ENCODE data around the gene KRTAP9-4.
"Not testable (repeated sequence)": the region's sequence is repeated elsewhere in the genome, so short reads cannot be mapped to it uniquely, and the experiment has no call there.

The KRTAP9-4 gene, protein sequence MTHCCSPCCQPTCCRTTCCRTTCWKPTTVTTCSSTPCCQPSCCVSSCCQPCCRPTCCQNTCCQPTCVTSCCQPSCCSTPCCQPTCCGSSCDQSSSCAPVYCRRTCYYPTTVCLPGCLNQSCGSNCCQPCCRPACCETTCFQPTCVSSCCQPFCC

DNA sequence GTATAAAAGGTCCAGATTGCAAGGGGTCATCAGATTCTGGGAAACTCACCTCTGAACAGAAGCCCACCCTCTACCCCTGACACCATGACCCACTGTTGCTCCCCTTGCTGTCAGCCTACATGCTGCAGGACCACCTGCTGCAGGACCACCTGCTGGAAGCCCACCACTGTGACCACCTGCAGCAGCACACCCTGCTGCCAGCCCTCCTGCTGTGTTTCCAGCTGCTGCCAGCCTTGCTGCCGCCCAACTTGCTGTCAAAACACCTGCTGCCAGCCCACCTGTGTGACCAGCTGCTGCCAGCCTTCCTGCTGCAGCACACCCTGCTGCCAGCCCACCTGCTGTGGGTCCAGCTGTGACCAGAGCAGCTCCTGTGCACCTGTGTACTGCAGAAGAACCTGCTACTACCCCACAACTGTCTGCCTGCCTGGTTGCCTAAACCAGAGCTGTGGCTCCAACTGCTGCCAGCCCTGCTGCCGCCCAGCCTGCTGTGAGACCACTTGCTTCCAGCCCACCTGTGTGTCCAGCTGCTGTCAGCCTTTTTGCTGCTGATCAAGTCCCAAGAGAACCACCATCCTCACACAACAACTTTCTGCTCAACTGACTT lies at the start of gene KRTAP9-4:
Gene KRTAP9-4 (plus strand): TSS at position 51 of the 604 bp plus-strand sequence. CDS start 34 bp downstream, at position 85.
- not testable (repeated sequence) for DNase-seq (ENCODE audit: low spot score)

DNA sequence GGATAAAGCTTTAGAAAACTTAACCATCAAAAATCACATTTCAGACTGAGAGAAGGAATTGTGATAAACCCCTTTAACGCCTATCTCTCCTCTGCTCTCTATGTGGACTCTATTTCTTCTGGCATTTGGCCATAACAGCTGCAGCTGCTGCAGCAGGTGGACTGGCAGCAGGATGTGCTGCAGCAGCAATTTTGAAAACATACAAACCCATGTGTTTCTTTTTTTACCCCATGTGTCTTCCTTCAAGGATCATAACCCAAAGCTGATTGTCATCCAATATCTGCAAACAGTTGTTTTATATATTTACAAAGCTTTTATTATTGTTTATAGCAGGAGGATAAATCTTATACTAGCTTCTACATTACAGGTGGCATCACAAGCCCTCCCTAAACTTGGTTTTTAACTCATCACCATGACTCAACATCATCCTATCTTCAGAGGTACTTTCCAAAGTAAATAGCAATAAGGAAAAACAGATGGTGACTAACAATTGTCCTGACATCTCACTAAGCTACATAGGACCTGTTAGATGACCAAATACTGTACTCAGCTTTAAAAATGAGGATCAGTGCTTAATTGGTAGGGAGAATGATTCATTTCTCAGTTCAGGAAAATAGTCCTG lies 37.5 kb upstream of the KRTAP9-4 start:
- no peak for DNase-seq (ENCODE audit: low spot score)

DNA sequence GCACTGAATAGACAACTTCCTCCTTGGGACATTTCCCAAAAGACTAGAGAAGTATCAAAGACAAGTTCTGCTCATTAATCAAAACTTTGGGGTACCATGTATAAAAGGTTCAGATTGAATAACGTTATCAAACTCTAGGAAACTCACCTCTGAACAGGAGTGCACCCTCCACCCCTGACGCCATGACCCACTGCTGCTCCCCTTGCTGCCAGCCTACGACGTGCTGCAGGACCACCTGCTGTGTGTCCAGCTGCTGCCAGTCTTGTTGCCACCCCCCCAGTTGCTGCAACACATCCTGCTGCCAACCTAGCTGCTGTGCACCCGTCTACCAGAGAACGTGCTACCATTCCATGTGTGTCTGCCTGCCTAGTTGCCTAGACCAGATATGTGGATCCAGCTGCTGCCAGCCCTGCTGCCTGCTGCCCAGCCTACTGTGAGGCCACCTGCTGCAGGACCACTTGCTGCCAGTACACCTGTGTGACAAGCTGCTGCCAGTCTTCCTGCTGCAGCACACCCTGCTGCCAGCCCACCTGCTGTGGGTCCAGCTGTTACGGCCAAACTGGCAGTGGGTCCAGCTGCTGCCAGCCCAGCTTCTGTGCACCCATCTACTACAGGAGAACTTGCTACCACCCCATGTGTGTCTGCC lies 36.8 kb upstream of the KRTAP9-4 start:
- no peak for DNase-seq (ENCODE audit: low spot score)

DNA sequence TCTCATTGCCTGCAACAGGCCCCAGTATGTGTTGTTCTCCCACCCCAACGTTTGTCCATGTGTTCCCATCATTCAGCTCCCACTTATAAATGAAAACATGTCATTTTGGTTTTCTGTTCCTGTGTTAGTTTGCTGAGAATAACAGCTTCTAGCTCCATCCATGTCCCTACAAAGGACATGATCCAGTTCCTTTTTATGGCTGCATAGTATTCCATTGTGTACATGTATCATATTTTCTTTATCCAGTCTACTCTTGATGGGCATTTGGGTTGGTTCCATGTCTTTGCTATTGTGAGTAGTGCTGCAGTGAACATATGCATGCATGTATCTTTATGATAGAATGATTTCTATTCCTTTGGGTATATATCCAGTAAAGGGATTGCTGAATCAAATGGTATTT lies 33.8 kb upstream of the KRTAP9-4 start:
- no peak for DNase-seq (ENCODE audit: low spot score)

DNA sequence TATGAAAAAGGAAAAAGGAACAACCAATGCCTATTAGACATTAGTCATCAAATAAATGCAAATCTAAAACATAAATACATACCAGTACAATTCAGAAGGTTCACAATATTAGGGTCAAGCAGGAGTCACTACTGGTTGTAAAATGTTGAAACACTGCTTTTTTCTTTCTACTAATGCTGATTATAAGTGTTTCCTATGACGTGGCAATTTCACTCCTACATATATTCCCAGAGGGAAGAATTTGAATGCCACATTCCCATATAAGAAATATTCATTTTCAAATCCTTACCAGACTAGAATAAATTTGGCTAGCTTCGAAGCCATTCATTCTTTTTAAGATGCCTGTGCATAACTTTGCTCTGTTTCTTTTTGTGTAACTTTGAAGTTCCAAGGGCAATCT lies 25.7 kb upstream of the KRTAP9-4 start:
- DNase-seq (ENCODE audit: low spot score), result no peak

DNA sequence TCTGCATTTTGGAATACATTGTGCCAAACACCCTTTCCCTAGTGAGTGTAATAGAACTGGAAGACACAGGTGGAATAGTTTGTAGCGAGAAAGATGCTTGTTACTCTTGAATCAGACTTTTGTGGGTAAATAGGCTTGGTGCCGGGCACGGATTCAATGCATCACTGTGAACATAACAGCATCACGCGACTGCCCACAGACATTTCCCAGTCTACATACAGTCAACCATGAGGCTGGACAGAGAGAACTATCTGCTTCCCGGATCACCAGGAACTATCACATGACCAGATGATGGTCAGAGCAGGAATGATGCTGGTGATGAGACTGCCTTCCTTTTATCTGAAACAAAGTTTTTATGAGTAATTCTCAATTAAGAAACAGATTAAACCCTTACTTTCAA lies 23.4 kb upstream of the KRTAP9-4 start:
- no peak for DNase-seq (ENCODE audit: low spot score)

DNA sequence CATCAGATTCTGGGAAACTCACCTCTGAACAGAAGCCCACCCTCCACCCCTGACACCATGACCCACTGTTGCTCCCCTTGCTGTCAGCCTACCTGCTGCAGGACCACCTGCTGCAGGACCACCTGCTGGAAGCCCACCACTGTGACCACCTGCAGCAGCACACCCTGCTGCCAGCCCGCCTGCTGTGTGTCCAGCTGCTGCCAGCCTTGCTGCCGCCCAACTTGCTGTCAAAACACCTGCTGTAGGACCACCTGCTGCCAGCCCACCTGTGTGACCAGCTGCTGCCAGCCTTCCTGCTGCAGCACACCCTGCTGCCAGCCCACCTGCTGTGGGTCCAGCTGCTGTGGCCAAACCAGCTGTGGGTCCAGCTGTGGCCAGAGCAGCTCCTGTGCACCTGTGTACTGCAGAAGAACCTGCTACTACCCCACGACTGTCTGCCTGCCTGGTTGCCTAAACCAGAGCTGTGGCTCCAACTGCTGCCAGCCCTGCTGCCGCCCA lies 22.8 kb upstream of the KRTAP9-4 start, which contains the start of gene KRTAP9-2:
Gene KRTAP9-2 (plus strand): TSS at position 51 of the 498 bp plus-strand sequence. CDS start 7 bp downstream, at position 58.
- DNase-seq (ENCODE audit: low spot score), result not testable (repeated sequence)

DNA sequence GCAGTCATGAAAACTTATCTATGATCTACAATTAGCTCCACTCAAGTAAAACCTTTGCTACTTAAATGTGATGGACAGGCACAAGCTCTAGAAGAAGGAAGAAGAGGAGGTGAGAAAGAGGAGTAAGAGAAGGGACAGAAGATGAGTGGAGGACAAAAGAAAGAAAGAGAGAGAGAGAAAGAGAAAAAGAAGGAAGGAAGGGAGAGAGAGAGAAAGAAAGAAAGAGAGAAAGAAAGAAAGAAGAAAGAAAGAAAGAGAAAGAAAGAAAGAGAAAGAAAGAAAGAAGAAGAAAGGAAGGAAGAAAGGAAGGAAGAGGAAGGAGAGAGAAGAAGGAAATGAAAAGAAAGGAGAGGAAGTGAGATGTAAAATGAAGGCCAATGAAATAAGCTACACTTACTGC lies 19.4 kb upstream of the KRTAP9-4 start:
- no peak for DNase-seq (ENCODE audit: low spot score)

DNA sequence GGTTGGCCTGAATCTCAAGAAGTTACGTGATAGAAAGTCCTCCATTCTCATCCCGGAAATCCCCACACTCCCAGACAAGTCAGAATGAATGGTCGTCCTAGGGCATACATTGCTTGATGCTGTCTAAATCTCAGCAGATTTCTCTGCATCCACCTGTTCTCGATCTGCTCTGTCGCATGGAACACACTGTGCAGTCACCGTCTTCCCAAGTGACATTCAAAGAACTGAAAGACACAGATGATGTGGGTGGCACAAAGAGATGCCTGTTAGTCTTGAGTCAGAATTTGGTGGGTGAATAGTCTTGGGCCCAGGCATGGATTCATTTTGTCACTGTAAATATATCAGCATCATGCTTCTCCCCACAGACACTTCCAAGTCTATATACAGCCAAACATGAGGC lies 17.8 kb upstream of the KRTAP9-4 start:
- DNase-seq (ENCODE audit: low spot score), result no peak

DNA sequence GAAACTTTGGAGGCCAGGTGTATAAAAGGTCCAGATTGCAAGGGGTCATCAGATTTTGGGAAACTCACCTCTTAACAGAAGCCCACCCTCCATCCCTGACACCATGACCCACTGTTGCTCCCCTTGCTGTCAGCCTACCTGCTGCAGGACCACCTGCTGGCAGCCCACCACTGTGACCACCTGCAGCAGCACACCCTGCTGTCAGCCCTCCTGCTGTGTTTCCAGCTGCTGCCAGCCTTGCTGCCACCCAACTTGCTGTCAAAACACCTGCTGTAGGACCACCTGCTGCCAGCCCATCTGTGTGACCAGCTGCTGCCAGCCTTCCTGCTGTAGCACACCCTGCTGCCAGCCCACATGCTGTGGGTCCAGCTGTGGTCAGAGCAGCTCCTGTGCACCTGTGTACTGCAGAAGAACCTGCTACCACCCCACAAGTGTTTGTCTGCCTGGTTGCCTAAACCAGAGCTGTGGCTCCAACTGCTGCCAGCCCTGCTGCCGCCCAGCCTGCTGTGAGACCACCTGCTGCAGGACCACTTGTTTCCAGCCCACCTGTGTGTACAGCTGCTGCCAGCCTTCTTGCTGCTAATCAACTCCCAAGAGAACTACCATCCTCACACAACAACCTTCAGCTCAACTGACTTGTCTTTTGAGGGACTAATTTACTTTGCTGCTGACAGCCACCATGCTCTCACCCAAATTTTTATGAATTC lies 16.9 kb upstream of the KRTAP9-4 start, which contains the start of gene KRTAP9-3:
Gene KRTAP9-3 (plus strand): TSS at position 51 of the 707 bp plus-strand sequence. CDS start 53 bp downstream, at position 104.
- DNase-seq (ENCODE audit: low spot score), result not testable (repeated sequence)

DNA sequence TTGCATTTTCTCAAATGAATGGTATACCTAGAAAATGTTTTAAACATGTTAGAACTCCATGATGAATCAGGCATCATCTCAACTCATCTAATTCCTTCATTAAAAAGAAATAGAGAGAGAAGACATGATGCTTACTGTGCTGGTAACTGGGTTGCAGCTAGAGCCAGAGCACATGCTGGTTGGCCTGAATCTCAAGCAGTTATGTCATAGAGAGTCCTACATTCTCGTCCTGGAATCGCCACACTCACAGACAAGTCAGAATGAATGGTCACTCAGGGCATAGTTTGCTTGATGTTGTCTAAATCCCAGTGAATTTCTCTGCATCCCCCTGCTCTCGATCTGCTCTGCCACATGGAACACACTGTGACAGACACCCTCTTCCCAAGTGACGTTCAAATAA lies 12.4 kb upstream of the KRTAP9-4 start:
- not testable (repeated sequence) for DNase-seq (ENCODE audit: low spot score)

DNA sequence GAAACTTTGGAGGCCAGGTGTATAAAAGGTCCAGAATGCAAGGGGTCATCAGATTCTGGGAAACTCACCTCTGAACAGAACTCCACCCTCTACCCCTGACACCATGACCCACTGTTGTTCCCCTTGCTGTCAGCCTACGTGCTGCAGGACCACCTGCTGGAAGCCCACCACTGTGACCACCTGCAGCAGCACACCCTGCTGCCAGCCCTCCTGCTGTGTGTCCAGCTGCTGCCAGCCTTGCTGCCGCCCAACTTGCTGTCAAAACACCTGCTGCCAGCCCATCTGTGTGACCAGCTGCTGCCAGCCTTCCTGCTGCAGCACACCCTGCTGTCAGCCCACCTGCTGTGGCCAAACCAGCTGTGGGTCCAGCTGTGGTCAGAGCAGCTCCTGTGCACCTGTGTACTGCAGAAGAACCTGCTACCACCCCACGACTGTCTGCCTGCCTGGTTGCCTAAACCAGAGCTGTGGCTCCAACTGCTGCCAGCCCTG lies 11.5 kb upstream of the KRTAP9-4 start, which contains the start of gene KRTAP9-8:
Gene KRTAP9-8 (plus strand): TSS at position 51 of the 489 bp plus-strand sequence. CDS start 53 bp downstream, at position 104.
- not testable (repeated sequence) for DNase-seq (ENCODE audit: low spot score)

DNA sequence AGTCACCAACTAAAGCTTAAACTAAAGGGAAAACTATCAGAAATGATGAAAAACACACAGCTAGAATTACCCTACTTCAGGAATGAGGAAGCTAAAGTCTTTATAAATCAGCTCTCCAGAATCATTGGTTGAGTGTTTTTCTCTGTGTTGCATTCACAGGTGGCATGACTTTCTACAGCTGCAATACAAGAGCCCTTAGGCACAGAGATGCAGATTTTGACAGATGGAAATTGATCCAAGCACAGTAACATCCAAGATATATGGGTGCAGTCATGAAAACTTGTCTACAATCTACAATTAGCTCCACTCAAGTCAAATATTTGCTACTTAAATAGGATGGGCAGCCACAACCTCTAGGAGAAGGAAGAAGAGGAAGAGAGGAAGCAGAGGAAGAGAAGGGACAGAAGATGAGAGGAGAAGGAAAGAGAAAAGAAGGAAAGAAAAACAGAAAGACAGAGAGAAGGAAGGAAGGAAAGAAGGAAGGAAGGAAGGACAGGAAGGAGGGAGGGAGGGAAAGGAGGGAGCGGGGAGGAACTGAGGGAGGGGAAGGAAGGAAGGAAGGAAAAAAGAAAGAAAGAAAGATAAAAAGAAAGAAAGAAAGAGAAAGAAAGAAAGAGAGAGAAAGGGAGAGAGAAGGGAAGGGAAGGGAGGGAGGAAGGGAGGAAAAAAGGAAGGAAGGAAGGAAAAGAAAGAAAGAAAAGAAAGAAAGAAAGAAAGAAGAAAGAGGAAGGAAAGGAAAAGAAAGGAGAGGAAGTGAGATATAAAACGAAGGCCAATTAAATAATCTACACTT lies 2.3 kb upstream of the KRTAP9-4 start:
- not testable (repeated sequence) for DNase-seq (ENCODE audit: low spot score)

DNA sequence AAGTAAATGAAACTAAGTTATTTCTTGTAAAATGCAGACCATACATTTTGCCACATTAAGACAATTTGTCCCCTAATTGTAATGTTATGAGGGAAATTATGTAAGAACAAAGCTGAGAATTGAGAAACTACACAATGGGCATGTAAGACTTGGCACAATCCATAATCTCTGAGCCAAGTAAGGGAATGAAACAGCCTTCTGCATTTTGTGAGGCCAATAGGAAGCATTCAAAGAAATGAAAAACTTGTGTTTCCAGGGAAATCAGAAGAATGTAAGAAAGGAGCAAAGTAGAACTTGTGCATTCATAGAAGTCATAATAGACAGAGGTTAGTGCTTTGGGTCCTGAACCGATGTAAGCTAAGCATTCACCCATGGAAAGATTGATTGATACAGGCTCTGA lies 1.8 kb downstream of the KRTAP9-4 start:
- no peak for DNase-seq (ENCODE audit: low spot score)

DNA sequence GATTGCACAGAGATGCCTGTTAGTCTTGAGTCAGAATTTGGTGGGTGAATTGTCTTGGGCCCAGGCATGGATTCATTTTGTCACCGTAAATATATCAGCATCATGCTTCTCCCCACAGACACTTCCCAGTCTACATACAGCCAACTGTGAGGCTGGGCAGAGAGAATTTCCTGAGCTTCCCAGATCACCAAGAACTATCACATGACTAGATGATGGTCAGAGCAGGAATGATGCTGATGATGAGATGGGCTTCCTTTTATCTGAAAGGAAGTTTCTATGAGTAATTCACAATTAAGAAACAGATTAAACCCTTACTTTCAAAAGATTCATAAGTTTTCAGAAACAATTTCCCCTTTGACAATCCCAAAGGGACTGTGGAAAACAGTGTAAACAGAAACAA lies 5.4 kb downstream of the KRTAP9-4 start:
- DNase-seq (ENCODE audit: low spot score), result no peak

DNA sequence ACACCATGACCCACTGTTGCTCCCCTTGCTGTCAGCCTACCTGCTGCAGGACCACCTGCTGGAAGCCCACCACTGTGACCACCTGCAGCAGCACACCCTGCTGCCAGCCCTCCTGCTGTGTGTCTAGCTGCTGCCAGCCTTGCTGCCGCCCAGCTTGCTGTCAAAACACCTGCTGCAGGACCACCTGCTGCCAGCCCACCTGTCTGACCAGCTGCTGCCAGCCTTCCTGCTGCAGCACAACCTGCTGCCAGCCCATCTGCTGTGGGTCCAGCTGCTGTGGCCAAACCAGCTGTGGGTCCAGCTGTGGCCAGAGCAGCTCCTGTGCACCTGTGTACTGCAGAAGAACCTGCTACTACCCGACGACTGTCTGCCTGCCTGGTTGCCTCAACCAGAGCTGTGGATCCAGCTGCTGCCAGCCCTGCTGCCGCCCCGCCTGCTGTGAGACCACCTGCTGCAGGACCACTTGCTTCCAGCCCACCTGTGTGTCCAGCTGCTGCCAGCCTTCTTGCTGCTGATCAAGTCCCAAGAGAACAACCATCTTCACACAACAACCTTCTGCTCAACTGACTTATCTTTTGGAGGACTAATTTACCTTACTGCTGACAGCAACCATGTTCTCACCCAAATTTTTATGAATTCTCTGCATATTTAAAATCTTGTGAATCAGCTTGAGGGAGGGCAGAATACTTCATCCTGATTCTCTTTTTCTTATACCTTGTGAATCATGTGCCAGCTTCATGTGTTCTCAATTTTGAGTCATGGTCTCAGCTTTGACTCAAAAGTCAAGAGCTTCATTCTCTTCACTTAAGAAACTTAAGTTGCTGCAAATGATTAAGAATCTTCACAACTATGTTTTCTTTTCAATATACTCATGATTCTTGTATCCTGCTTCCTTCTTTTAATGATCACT lies 6.1 kb downstream of the KRTAP9-4 start, which contains the start of gene KRTAP9-9:
Gene KRTAP9-9 (plus strand): TSS at position 4 of the 910 bp plus-strand sequence.
- DNase-seq (ENCODE audit: low spot score), result not testable (repeated sequence)

DNA sequence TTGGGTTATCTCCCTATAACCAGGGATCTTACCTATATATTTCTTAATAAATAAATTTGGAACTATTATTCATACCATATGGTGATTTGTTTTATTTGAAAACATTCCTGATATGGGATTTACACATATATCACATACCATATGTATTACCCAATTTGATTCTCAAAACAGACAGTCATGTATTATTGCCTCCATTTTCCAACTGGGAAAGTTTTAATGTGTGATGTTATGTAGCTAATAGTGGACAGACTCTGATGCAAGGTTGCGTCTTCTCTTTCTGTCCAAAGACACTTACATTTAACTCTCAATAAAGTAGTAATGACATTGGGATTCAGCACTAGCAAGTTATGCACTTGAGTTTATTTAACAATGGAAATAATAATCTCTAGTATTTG lies 6.8 kb downstream of the KRTAP9-4 start:
- DNase-seq (ENCODE audit: low spot score), result no peak

DNA sequence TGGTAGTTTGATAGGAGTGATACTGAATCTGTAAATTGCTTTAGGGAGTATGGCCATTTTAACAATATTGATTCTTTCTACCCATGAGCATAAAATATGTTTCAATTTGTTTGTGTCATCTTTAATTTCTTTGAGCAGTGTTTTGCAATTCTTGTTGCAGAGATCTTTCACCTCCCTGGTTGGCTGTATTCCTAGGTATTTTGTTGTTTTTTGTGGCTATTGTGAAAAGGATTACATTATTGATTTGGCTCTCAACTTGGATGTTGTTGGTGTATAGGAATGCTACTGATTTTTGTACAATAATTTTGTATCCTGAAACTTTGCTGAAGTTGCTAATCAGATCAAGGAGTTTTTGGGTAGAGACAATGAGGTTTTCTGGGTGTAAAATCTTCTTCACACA lies 8.9 kb downstream of the KRTAP9-4 start:
- no peak for DNase-seq (ENCODE audit: low spot score)

DNA sequence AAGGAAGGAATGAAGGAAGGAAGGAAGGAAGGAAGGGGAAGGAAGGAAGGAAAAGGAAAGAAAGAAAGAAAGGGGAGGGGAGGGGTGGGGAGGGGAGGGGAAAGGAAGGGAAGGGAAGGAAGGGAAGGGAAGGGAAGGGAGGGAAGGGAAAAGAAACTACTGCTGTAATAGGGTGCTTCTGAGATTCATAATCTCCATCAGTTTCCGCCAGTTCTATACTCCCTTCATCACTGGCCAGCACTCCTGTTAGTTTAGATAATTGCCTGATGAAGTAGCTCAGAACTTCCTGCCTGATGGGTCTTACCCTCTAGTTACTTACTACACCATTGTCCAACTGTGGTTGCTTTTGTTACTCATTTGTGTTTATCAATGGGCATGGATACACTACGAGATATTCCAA lies 13.7 kb downstream of the KRTAP9-4 start:
- DNase-seq (ENCODE audit: low spot score), result no peak

DNA sequence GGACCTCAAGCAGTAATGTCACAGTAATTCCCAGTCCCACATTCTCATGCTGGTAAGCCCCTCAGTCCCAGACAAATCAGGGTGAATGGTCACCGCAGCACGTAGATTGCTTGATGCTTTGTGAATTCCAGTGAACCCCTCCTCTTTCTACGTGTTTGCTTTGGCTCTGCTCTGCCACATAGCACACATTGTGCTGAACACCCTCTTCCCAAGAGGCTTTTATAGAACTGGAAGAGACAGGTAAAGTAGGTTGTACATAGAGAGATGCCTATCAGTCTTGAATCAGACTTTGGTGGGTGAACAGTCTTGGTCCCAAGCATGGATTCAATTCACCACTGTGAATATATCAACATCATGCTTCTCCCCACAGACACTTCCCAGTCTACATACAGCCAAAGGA lies 15.1 kb downstream of the KRTAP9-4 start:
- no peak for DNase-seq (ENCODE audit: low spot score)

Data from hematopoietic multipotent progenitor cell treated with erythropoietin and hydrocortisone succinate and interleukin-3 and kit ligand, for 15 days (in vitro differentiated cells).